Renal cortex interstitium (tissue), 11 donors: Measurements from ENCODE around the gene ZNF777. TPM values are rescaled to one million over a fixed set of nuclear protein-coding genes. Genes with fewer than 3 reads are reported as not detected.

Experiments
- DNase-seq, 11 donors: peaks; one replicate each; pipeline ENCODE4 v3.0.0-alpha.2; 2013; ENCODE audit warnings: low read depth in 9 of 11, low spot score in 4 of 11; ENCODE audit errors: extremely low read depth in 1 of 11
- polyA plus RNA-seq, 3 donors: library from polyadenylated mRNA; unstranded; fragments of 120-200 nt; gene quantifications; one replicate each; pipeline ENCODE4 v1.2.1, GENCODE V29; 2013; ENCODE audit not compliant: insufficient read length in 3 of 3

The ZNF777 gene
- polyA plus RNA-seq, 3 donors = 12.4 to 16.5 (median 14.1) TPM

- no peak for DNase-seq
These were observed 28.6 kb upstream of the ZNF777 start for GRCh38 chr7:149489391-149490024.

GRCh38 chr7:149479568-149479967, 18.7 kb upstream of the ZNF777 start:
- DNase-seq = no peak

GRCh38 chr7:149478754-149479153, 17.9 kb upstream of the ZNF777 start:
- no peak for DNase-seq

- DNase-seq = no peak
These were observed 16.9 kb upstream of the ZNF777 start for GRCh38 chr7:149477494-149478443.

GRCh38 chr7:149476791-149477190, 15.9 kb upstream of the ZNF777 start:
- DNase-seq = no peak

GRCh38 chr7:149475121-149476045, 14.5 kb upstream of the ZNF777 start:
- no peak for DNase-seq

GRCh38 chr7:149474309-149475120, 13.7 kb upstream of the ZNF777 start:
- no peak for DNase-seq

GRCh38 chr7:149473251-149473650, 12.4 kb upstream of the ZNF777 start:
- no peak for DNase-seq

GRCh38 chr7:149471289-149471953, 10.6 kb upstream of the ZNF777 start:
- DNase-seq = no peak

- no peak for DNase-seq
These were observed 8.9 kb upstream of the ZNF777 start for GRCh38 chr7:149469806-149470205.

- DNase-seq = no peak
These were observed 7.3 kb upstream of the ZNF777 start for GRCh38 chr7:149468208-149468607.

- DNase-seq = no peak
These were observed 6.5 kb upstream of the ZNF777 start for GRCh38 chr7:149467321-149467859.

GRCh38 chr7:149466364-149466763, 5.5 kb upstream of the ZNF777 start:
- no peak for DNase-seq

- DNase-seq = no peak
These were observed 2.8 kb upstream of the ZNF777 start for GRCh38 chr7:149463500-149464161.

- no peak for DNase-seq
These were observed 1.2 kb upstream of the ZNF777 start for GRCh38 chr7:149462101-149462520.

- peak in 3 of 11 donors; percentile 3 to 6 (median 5) for DNase-seq
These were observed 1.1 kb downstream of the ZNF777 start for GRCh38 chr7:149459540-149460452.
